ENCODE data around the gene CRX.
A peak's percentile ranks its signal among the peaks of the same experiment; 100 is the strongest.
"Not testable (repeated sequence)": the region's sequence is repeated elsewhere in the genome, so short reads cannot be mapped to it uniquely, and the experiment has no call there.

Gene CRX

GRCh38 chr19:47860602-47861297, 39.0 kb downstream of the CRX start:
- DNase-seq = no peak

- no peak for DNase-seq
Measured at GRCh38 chr19:47861630-47862029, 39.9 kb downstream of the CRX start.

GRCh38 chr19:47863514-47863936, 41.8 kb downstream of the CRX start:
- DNase-seq = peak; percentile 88

- no peak for DNase-seq
Measured at GRCh38 chr19:47865166-47865565, 43.4 kb downstream of the CRX start.

- no peak for DNase-seq
Measured at GRCh38 chr19:47878906-47879305, 57.2 kb downstream of the CRX start.

GRCh38 chr19:47879385-47879784, 57.6 kb downstream of the CRX start:
- DNase-seq = not testable (repeated sequence)

- no peak for DNase-seq
Measured at GRCh38 chr19:47881757-47882156, 60.0 kb downstream of the CRX start.

- no peak for DNase-seq
Measured at GRCh38 chr19:47882890-47883289, 61.2 kb downstream of the CRX start.

- DNase-seq = no peak
Measured at GRCh38 chr19:47885067-47885463, 63.3 kb downstream of the CRX start.

GRCh38 chr19:47886010-47886559, 64.3 kb downstream of the CRX start, which contains the start of gene SULT2A1:
TSS of gene SULT2A1 (minus strand) at chr19:47886315. CDS start at chr19:47886257, 58 bp downstream.
- DNase-seq = no peak

- DNase-seq = no peak
Measured at GRCh38 chr19:47890865-47891621, 69.3 kb downstream of the CRX start.

- no peak for DNase-seq
Measured at GRCh38 chr19:47891622-47891922, 69.8 kb downstream of the CRX start.

- peak; percentile 88 for DNase-seq
Measured at GRCh38 chr19:47891923-47892666, 70.4 kb downstream of the CRX start.

Measured in hematopoietic multipotent progenitor cell treated with erythropoietin and hydrocortisone succinate and interleukin-3 and kit ligand, for 6 days (in vitro differentiated cells).